GM10266 (cell line): ENCODE data around the gene TRIO.

Source experiments
- DNase-seq: peaks from one replicate; pipeline ENCODE4 v3.0.0; 2012; ENCODE audit errors: extremely low spot score
- TF ChIP-seq, protein P1 (sequence below): IDR thresholded peaks from 2 replicates; pipeline ENCODE4 v1.5.1; 2012; ENCODE audit warnings: mild to moderate bottlenecking, low read depth; ENCODE audit not compliant: control insufficient read depth, insufficient read depth; ENCODE audit errors: missing control alignments

Gene TRIO

GRCh38 chr5:14226149-14226548 lies 83.0 kb downstream of the TRIO start:
- TF ChIP-seq, protein P1, sequence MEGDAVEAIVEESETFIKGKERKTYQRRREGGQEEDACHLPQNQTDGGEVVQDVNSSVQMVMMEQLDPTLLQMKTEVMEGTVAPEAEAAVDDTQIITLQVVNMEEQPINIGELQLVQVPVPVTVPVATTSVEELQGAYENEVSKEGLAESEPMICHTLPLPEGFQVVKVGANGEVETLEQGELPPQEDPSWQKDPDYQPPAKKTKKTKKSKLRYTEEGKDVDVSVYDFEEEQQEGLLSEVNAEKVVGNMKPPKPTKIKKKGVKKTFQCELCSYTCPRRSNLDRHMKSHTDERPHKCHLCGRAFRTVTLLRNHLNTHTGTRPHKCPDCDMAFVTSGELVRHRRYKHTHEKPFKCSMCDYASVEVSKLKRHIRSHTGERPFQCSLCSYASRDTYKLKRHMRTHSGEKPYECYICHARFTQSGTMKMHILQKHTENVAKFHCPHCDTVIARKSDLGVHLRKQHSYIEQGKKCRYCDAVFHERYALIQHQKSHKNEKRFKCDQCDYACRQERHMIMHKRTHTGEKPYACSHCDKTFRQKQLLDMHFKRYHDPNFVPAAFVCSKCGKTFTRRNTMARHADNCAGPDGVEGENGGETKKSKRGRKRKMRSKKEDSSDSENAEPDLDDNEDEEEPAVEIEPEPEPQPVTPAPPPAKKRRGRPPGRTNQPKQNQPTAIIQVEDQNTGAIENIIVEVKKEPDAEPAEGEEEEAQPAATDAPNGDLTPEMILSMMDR: no peak
- no peak for DNase-seq

- TF ChIP-seq, protein P1: no peak
- DNase-seq: no peak
Observed at GRCh38 chr5:14226554-14226953, 83.4 kb downstream of the TRIO start.

GRCh38 chr5:14226992-14227391 lies 83.8 kb downstream of the TRIO start:
- DNase-seq: no peak
- TF ChIP-seq, protein P1: no peak

GRCh38 chr5:14227513-14227912 lies 84.4 kb downstream of the TRIO start:
- TF ChIP-seq, protein P1: no peak
- no peak for DNase-seq

DNA sequence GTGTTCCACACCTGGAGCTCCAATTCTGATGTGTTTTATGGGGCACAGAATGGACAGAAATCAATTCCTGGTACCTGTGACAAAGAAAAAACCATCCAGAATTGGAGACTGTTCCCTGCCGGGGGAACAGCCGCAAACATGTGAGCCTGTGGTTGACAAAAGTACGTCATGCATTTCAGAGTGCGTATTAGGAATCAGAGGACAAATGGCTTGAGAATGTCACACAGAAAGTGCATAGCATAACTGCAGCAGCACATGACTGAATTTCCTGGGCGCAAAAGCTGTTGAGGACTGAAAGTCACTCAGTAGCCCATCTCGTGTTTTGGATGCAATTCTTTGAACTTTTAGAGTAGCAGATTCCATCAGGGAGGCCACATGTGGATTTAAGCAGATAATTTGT lies 85.1 kb downstream of the TRIO start:
- DNase-seq: no peak
- TF ChIP-seq, protein P1: no peak

- TF ChIP-seq, protein P1: no peak
- no peak for DNase-seq
Observed at GRCh38 chr5:14229181-14229580, 86.0 kb downstream of the TRIO start.

- no peak for DNase-seq
Observed at GRCh38 chr5:14229734-14230133, 86.6 kb downstream of the TRIO start.

More at GRCh38 chr5:14229734-14230133, 86.6 kb downstream of the TRIO start:
- TF ChIP-seq, protein P1: no peak
